K562 (cell line): ENCODE data around the gene PTPRG. TPM values are rescaled to one million over a fixed set of nuclear protein-coding genes. Genes with fewer than 3 reads are reported as not detected.

Experiments used
- ATAC-seq: fragments of 200-7000 bp; cut with Tn5 transposase; 3 replicates; pipeline ENCODE4 v1.9.1; 2020; ENCODE audit warnings: moderate library complexity
- BruUV-seq: library from RNA; stranded (reverse); fragments of 400-500 nt; replicated peaks from 2 replicates; lab custom pipeline; 2021; lab: Mats Ljungman, UMichigan
- CTCF ChIA-PET: fragments of 300-600 bp; formaldehyde crosslinking; extraction: SDS; loops from one replicate; lab custom pipeline; 2021; ENCODE audit warnings: low intra/inter-chr PET ratio; lab: Yijun Ruan, JAX
- POLR2A ChIA-PET: fragments of 300-600, 350-650 bp; sonication (Branson Sonifier 250); formaldehyde crosslinking; extraction: SDS; loops from one replicate; lab custom pipeline; 2021; ENCODE audit warnings: antibody characterized with exemption, inconsistent platforms; lab: Yijun Ruan, JAX
- DNase-seq, 4 experiments: peaks; one replicate each; pipeline versions ENCODE4 v3.0.0 to v3.0.0-alpha.2; 2011 to 2018; ENCODE audit warnings: low spot score in 3 of 4, mixed read lengths in 3 of 4; ENCODE audit errors: extremely low read depth in 1 of 4
- FAIRE-seq: peaks from 2 replicates; lab custom pipeline; 2011; peaks lifted over from hg19 to GRCh38; lab: Jason Lieb, UNC
- H2AFZ ChIP-seq: 2 replicates; pipeline ENCODE4 v1.6.0; 2011; ENCODE audit warnings: low read depth, low read length, control low read depth, inconsistent platforms
- H3K27ac ChIP-seq: fragments of 200-600 bp; 3 replicates; pipeline ENCODE4 v1.8.0; 2011; ENCODE audit warnings: low read depth, mild to moderate bottlenecking, control low read depth, inconsistent platforms, low read length, moderate library complexity, mixed read lengths; ENCODE audit errors: extremely low read depth
- H3K27me3 ChIP-seq, 2 experiments: fragments of 300-600 bp in 1 of 2; 2 replicates in 1 of 2; 3 replicates in 1 of 2; pipeline versions ENCODE4 v1.6.0 to v1.8.0; 2011; ENCODE audit warnings: inconsistent platforms in 2 of 2, low read length in 2 of 2, mild to moderate bottlenecking in 1 of 2, mixed read lengths in 1 of 2, moderate library complexity in 1 of 2; ENCODE audit not compliant: control insufficient read depth in 2 of 2, insufficient read depth in 2 of 2
- H3K36me3 ChIP-seq: fragments of 300-600 bp; 3 replicates; pipeline ENCODE4 v1.8.0; 2011; ENCODE audit warnings: mild to moderate bottlenecking, low read length, inconsistent platforms; ENCODE audit not compliant: control insufficient read depth, insufficient read depth
- H3K4me1 ChIP-seq, 2 experiments: fragments of 200-600 bp in 1 of 2; replicated peaks in 1 of 2; 2 replicates in 1 of 2; 3 replicates in 1 of 2; pipeline versions ENCODE4 v1.5.1 to v1.8.0; 2011; ENCODE audit warnings: inconsistent platforms in 2 of 2, low read length in 2 of 2, mild to moderate bottlenecking in 1 of 2, mixed read lengths in 1 of 2, moderate library complexity in 1 of 2; ENCODE audit not compliant: control insufficient read depth in 2 of 2, insufficient read depth in 2 of 2
- H3K4me2 ChIP-seq: 2 replicates; pipeline ENCODE4 v1.6.1; 2011; ENCODE audit warnings: low read length, control low read depth, inconsistent platforms, mixed read lengths; ENCODE audit not compliant: insufficient read depth
- H3K4me3 ChIP-seq: fragments of 200-600 bp; sonication (generic), shearing (Covaris generic); 2 replicates; pipeline ENCODE4 v1.5.1; 2016; ENCODE audit warnings: control low read depth, inconsistent platforms
- H3K79me2 ChIP-seq: fragments of 200-600 bp; 3 replicates; pipeline ENCODE4 v1.8.0; 2011; ENCODE audit warnings: low read length, inconsistent platforms; ENCODE audit not compliant: control insufficient read depth, insufficient read depth
- H3K9ac ChIP-seq, 2 experiments: 2 replicates each; pipeline versions ENCODE4 v1.6.0 to v1.6.1; 2011; ENCODE audit warnings: low read depth in 2 of 2, low read length in 2 of 2, control low read depth in 1 of 2, inconsistent platforms in 1 of 2, mild to moderate bottlenecking in 1 of 2, mixed read lengths in 1 of 2; ENCODE audit not compliant: insufficient read depth in 1 of 2
- H3K9me1 ChIP-seq: one replicate; pipeline ENCODE4 v1.6.0; 2011; ENCODE audit warnings: inconsistent platforms, mild to moderate bottlenecking, low read length, moderate library complexity; ENCODE audit not compliant: control insufficient read depth, insufficient read depth
- H3K9me3 ChIP-seq: replicated peaks from 2 replicates; pipeline ENCODE4 v1.5.1; 2011; ENCODE audit warnings: low read depth, low read length, inconsistent platforms; ENCODE audit not compliant: control insufficient read depth, insufficient read depth
- H4K20me1 ChIP-seq: replicated peaks from 2 replicates; pipeline ENCODE4 v1.6.1; 2011; ENCODE audit warnings: low read length, inconsistent platforms, mixed read lengths; ENCODE audit not compliant: control insufficient read depth, insufficient read depth
- CCAR2 ChIP-seq: fragments of 200-400 bp; formaldehyde crosslinking; IDR thresholded peaks from 2 replicates; pipeline ENCODE4 v1.6.1; 2017; ENCODE audit warnings: mild to moderate bottlenecking, low read depth, low read length
- MYNN ChIP-seq, 2 experiments: sonication (generic); formaldehyde crosslinking in 1 of 2; IDR thresholded peaks; 2 replicates each; pipeline versions ENCODE4 v1.5.0 to v1.6.1; 2016 to 2020; ENCODE audit warnings: antibody characterized with exemption in 1 of 2, missing genetic modification reagents in 1 of 2
- ZEB2 ChIP-seq: fragments of 450-650 bp; IDR thresholded peaks from 2 replicates; pipeline ENCODE4 v1.6.1; 2016
- ZNF143 ChIP-seq: sonication (generic); formaldehyde crosslinking; IDR thresholded peaks from 2 replicates; pipeline ENCODE4 v1.9.0; 2022; ENCODE audit warnings: mild to moderate bottlenecking, missing genetic modification reagents
- ZNF253 ChIP-seq: fragments of 250-450 bp; sonication (Bioruptor Pico); conservative IDR thresholded peaks from 2 replicates; pipeline ENCODE4 v1.6.1; 2021; ENCODE audit warnings: mild to moderate bottlenecking
- ZNF347 ChIP-seq: fragments of 450-650 bp; formaldehyde crosslinking; IDR thresholded peaks from 2 replicates; pipeline ENCODE4 v1.4.0; 2020; ENCODE audit warnings: low read depth, mild to moderate bottlenecking, moderate library complexity
- WGBS: fragments of 100-300 bp; shearing (Covaris generic); methylation state at CpG from one replicate; pipeline ENCODE4 v1.1.6; 2016; ENCODE audit warnings: low coverage, mixed read lengths; ENCODE audit not compliant: insufficient coverage; ENCODE audit errors: missing lambda C conversion rate; 5-methylcytosine and 5-hydroxymethylcytosine counted together
- in situ Hi-C: fragments of 300-500 bp; cut with MboI; formaldehyde crosslinking; loops from 4 replicates; pipeline ENCODE4 v1.15.0; 2018; ENCODE audit warnings: inconsistent platforms, mixed read lengths
- intact Hi-C: fragments of 100-400 bp; cut with micrococcal nuclease; formaldehyde crosslinking; loops from 2 replicates; pipeline ENCODE4 v1.14.2; 2022
- polyA plus RNA-seq, 8 experiments: library from polyadenylated mRNA; depleted of rRNA in 4 of 8; stranded (reverse) in 5 of 8; unstranded in 3 of 8; fragments of >200 nt; fragmentation: Nextera tagmentation in 2 of 8; fragmentation: Illumina TruSeq in 1 of 8; extraction: Ambion mirVana in 2 of 8; extraction: Trizol in 1 of 8; gene quantifications; 2 replicates each; pipeline versions ENCODE4 v1.2.1 to v1.2.3, GENCODE V29; 2011 to 2014; ENCODE audit warnings: inconsistent platforms in 1 of 8, missing spikeins in 1 of 8
- total RNA-seq, 7 experiments: library from RNA; depleted of rRNA in 6 of 7; stranded (reverse); fragments of >200 nt in 6 of 7; fragmentation: Illumina TruSeq in 2 of 7; extraction: Trizol in 2 of 7; gene quantifications; 2 replicates each; pipeline versions ENCODE4 v1.2.1 to v1.2.3, GENCODE V29; 2011 to 2021; ENCODE audit warnings: low replicate concordance in 1 of 7
- TF ChIP-seq, protein P1 (sequence below): fragments of 450-650 bp; IDR thresholded peaks from 2 replicates; pipeline ENCODE4 v1.6.1; 2017; ENCODE audit warnings: antibody characterized with exemption
- TF ChIP-seq, protein P2 (sequence below), 3 experiments: fragments of 200-800 bp in 1 of 3; fragments of 250-450 bp in 1 of 3; fragments of 450-650 bp in 1 of 3; sonication (Bioruptor Pico) in 1 of 3; sonication (Bioruptor generic) in 1 of 3; formaldehyde crosslinking in 1 of 3; IDR thresholded peaks; 2 replicates each; pipeline versions ENCODE4 v1.6.1 to v1.8.0; 2016 to 2022; ENCODE audit warnings: mild to moderate bottlenecking in 2 of 3, missing genetic modification characterization in 2 of 3, missing compliant biosample characterization in 1 of 3, moderate library complexity in 1 of 3
- TF ChIP-seq, protein P3 (sequence below): sonication (generic); formaldehyde crosslinking; IDR thresholded peaks from 2 replicates; pipeline ENCODE4 v1.5.0; 2020; ENCODE audit warnings: missing genetic modification reagents

The PTPRG gene
- total and polyA plus RNA-seq, 9 of the 15 experiments (the other 6 are each of a cell fraction or from before 2014, with no cell fraction given) = 0.16 TPM; not detected in 8

DNA sequence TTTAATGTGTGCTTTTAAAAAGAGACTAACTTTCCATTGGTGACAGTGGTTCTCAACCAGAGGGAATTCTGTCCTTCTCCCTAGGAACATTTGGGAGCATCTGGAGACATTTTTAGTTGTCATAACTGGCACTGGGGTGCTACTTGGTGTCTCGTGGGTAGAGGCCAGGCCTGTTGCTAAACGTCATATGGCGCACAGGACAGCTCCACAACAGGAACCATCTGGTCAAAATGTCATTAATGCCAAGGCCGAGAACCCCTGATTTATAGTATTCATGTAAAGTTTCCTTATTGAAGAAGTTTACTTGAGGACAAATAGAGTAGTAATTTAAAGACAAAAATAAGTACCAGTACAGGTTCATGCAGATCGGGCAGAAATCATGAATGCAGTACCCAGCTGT is 647.7 kb downstream of the PTPRG start:
- H3K9ac ChIP-seq = no peak overlapping the region
- TF ChIP-seq, protein P1, sequence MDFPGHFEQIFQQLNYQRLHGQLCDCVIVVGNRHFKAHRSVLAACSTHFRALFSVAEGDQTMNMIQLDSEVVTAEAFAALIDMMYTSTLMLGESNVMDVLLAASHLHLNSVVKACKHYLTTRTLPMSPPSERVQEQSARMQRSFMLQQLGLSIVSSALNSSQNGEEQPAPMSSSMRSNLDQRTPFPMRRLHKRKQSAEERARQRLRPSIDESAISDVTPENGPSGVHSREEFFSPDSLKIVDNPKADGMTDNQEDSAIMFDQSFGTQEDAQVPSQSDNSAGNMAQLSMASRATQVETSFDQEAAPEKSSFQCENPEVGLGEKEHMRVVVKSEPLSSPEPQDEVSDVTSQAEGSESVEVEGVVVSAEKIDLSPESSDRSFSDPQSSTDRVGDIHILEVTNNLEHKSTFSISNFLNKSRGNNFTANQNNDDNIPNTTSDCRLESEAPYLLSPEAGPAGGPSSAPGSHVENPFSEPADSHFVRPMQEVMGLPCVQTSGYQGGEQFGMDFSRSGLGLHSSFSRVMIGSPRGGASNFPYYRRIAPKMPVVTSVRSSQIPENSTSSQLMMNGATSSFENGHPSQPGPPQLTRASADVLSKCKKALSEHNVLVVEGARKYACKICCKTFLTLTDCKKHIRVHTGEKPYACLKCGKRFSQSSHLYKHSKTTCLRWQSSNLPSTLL = no peak
- TF ChIP-seq ZNF253 (no peak), CCAR2 (no peak), MYNN (IDR thresholded peaks at IDR 0.05) (no peak), MYNN (CRISPR knock-in tag; IDR thresholded peaks at IDR 0.05) (no peak), ZEB2 (no peak), ZNF347 (CRISPR knock-in tag) (no peak), ZNF143 (no peak)
- TF ChIP-seq, protein P2, sequence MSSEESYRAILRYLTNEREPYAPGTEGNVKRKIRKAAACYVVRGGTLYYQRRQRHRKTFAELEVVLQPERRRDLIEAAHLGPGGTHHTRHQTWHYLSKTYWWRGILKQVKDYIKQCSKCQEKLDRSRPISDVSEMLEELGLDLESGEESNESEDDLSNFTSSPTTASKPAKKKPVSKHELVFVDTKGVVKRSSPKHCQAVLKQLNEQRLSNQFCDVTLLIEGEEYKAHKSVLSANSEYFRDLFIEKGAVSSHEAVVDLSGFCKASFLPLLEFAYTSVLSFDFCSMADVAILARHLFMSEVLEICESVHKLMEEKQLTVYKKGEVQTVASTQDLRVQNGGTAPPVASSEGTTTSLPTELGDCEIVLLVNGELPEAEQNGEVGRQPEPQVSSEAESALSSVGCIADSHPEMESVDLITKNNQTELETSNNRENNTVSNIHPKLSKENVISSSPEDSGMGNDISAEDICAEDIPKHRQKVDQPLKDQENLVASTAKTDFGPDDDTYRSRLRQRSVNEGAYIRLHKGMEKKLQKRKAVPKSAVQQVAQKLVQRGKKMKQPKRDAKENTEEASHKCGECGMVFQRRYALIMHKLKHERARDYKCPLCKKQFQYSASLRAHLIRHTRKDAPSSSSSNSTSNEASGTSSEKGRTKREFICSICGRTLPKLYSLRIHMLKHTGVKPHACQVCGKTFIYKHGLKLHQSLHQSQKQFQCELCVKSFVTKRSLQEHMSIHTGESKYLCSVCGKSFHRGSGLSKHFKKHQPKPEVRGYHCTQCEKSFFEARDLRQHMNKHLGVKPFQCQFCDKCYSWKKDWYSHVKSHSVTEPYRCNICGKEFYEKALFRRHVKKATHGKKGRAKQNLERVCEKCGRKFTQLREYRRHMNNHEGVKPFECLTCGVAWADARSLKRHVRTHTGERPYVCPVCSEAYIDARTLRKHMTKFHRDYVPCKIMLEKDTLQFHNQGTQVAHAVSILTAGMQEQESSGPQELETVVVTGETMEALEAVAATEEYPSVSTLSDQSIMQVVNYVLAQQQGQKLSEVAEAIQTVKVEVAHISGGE (CRISPR knock-in tag; IDR thresholded peaks at IDR 0.05) = peak in 1 of 3 experiments; percentile 35; a peak in 1 of 6 replicates
- TF ChIP-seq, protein P3, sequence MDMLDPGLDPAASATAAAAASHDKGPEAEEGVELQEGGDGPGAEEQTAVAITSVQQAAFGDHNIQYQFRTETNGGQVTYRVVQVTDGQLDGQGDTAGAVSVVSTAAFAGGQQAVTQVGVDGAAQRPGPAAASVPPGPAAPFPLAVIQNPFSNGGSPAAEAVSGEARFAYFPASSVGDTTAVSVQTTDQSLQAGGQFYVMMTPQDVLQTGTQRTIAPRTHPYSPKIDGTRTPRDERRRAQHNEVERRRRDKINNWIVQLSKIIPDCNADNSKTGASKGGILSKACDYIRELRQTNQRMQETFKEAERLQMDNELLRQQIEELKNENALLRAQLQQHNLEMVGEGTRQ (CRISPR knock-in tag) = no peak
- TF ChIP-seq, all 486 proteins: peak for 1
- no peak for ATAC-seq
- Histone ChIP-seq H3K9me3 (no peaks in the 10 kb centered on the region), H3K4me2 (no peak overlapping the region), H3K27ac (no peak overlapping the region), H3K4me1 (no peaks in the 10 kb centered on the region), H3K79me2 (no peaks in the 10 kb centered on the region), H3K4me3 (no peak overlapping the region), H2AFZ (no peak overlapping the region), H3K36me3 (no peaks in the 10 kb centered on the region), H3K27me3 (no peaks in the 10 kb centered on the region), H4K20me1 (no peaks in the 10 kb centered on the region), H3K9me1 (no peaks in the 10 kb centered on the region)
- POLR2A ChIA-PET = no interaction called here
- WGBS = 0% methylated on average over 5 of the region's 5 CpGs
- DNase-seq = no peak
- CTCF ChIA-PET = no interaction called here
- intact Hi-C loops (no loop called here), in situ Hi-C loops (loop anchor here (10.0 kb wide), 1 partner anchor 356 kb away; no protein-coding TSS in a partner anchor)
- FAIRE-seq = no peak
- BruUV-seq = no TSS peak
